ENCODE data around the gene DRD1. TPM values are rescaled to one million over a fixed set of nuclear protein-coding genes. Genes with fewer than 3 reads are reported as not detected.
"Not testable (repeated sequence)": the region's sequence is repeated elsewhere in the genome, so short reads cannot be mapped to it uniquely, and the experiment has no call there.

DRD1 gene
- total RNA-seq, 1 donor from 2014 or later, result 0.81 TPM

- DNase-seq (ENCODE audit: low spot score), result no peak
Observed at GRCh38 chr5:175467983-175468690, 24.2 kb upstream of the DRD1 start.

DNA sequence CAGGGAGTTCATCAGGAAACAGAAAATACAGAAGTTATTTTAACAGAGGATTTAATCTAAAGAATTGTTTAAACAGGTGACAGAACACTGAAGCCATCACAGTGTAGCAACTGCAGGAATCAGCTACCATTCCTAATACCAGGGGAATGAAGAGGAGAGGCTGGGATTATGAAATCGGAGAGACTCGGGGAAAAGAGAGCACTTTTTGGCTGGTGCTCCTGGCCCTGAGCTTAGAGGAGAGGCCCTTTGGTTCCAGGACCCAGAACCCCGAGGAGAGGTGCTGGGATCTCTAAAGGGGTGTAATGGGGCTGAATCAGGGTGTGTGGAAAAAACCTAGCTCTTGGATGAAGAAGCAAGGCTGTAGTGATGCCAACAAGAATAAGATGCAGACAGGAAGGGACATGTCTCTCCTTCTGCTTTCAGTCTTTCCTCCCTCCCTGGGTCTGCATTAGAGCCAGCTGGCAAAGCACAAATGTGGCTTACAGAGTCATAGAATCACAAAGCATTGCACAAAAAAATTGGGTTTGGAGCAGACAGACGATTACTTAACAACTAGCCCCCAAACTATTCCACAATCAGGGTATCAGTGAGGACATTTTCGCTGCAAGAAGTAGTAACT is 22.8 kb upstream of the DRD1 start:
- no peak for DNase-seq (ENCODE audit: low spot score)

DNA sequence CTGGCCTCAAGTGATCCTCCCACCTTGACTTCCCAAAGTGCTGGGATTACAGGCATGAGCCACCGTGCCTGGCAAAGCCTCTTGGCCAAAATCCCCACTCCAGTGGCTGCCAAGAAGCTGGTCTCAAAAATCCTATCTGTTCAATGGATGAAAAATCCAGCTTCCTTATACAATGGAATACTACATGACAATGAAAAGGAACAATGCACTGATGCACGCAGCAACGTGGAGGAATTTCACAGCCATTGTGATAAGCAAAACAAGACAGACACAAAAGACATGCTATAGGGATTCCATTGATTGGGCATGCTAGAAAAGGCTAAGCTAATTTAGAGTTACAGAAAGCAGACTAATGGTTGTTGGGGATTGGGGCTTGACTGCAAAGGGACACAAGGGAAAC is 21.3 kb upstream of the DRD1 start:
- no peak for DNase-seq (ENCODE audit: low spot score)

DNA sequence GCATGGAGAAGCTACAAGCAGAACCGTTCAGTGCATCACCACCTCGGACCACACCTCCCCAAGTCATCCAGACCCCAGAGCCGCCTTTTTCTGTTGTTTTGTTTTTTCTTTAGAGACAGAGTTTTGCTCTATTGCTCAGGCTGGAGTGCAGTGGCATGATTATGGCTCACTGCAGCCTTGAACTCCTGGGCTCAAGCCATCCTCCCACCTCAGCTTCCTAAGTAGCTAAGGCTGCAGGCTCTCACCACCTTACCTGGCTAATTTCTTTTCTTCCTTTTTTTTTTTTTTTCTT is 20.9 kb upstream of the DRD1 start:
- DNase-seq (ENCODE audit: low spot score), result no peak

DNA sequence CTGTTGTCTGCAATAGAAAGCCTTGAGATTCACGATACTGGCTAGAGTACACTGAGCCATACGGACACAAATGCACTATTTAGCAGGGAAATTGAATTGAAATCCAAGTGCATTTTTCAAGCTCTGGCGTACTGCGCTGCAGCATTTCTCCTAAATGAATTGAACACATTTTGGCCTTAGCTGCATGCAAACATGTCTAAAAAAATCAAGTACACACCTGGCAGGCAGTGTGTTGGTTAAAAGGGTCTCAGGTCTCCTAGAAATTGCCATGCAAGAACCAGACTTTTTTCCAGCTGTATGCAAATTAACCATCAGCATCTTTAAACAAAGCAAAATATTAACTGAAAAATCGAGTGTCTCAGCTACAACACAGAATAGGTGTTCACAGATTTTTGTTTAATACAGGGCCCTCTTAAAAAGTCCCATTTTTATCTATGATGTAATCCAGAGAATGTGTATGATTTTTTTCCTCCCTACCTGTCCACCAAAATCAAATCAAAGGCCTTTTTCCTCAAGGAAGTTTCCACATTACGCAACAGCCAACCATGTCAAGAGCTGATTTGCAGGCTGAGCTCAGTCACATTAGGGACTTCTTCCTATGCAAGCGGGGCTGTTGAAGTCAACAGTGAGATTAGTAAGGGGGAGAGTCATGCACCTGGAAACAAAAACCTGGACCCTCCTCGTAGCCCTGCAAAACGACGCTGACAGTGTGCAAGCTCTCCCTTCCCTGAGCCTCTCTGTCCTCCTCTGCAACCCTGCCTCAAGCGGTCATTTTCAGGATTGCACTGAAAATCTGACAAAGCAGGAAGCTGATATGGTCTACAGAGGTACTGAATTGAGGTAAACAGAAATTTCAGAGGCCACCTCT is 20.3 kb upstream of the DRD1 start:
- DNase-seq (ENCODE audit: low spot score), result peak; percentile 51

DNA sequence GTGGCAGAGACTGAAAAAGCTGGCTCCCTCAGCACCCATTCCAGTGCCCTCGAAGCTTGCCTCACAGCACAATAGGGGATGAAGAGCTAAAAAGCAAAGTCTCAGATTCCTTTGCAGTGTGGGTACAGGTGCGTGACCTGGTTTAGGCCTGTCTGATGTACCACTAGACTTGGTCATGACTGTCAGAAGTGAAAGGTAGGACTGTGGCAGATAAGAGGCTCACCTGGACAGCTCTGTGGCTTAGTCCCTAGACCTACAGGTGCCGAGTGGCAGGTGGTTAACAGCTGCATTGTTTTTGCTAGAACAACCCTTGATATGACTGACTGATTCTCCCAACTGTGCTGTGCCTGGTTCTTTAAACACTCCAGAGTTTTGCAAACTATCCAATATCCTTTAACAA is 19.7 kb upstream of the DRD1 start:
- no peak for DNase-seq (ENCODE audit: low spot score)

- no peak for DNase-seq (ENCODE audit: low spot score)
Observed at GRCh38 chr5:175461370-175461769, 17.4 kb upstream of the DRD1 start.

DNA sequence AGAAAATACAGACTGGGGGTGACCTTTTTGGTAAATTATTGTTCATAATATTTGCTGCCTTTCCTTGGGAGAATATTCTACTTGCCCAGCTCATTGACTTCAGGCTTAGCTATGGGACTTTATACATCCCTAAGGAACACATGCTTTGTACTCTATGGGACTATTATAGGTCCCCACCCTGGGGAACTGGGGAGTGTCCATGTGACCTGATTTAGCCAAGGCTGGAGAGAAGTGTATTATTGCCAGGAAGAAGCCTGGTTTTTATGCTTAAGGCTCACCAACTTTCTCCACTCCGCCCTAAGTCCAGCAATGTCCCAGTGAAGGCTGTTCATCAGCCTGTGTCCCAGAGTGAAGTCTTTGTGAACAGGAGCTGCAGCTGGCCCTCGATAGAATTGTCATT is 16.6 kb upstream of the DRD1 start:
- no peak for DNase-seq (ENCODE audit: low spot score)

GRCh38 chr5:175460126-175460525 is 16.1 kb upstream of the DRD1 start:
- DNase-seq (ENCODE audit: low spot score), result no peak

- no peak for DNase-seq (ENCODE audit: low spot score)
Observed at GRCh38 chr5:175457466-175457865, 13.5 kb upstream of the DRD1 start.

DNA sequence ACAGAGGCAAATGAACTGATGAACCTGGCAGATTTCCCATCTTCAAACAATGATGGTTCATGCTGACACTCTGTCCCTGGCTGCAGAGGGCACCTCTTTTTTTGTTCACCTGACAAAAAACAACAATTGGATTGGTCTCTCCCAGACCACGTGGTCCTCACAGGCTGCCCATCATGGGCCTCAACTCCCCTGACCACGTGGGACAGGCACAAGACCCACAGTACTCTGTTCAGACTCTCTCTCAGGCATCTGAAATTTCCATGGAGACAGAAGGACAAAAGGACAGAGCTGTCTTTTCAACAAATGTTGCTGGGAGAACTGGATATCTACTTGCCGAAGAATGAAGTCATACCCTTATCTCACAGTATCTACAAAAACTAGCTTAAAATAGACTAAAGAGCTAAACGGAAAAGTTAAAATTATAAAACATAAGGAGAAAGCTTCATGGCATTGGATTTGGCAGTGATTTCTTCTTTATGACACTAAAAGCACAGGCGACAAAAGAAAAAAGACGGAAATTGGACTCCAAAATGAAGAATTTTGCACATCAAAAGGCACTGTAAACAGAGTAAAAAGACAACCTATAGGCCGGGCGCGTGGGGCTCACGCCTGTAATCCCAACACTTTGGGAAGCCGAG is 12.2 kb upstream of the DRD1 start:
- no peak for DNase-seq (ENCODE audit: low spot score)

- DNase-seq (ENCODE audit: low spot score), result not testable (repeated sequence)
Observed at GRCh38 chr5:175454338-175454737, 10.4 kb upstream of the DRD1 start.

- DNase-seq (ENCODE audit: low spot score), result no peak
Observed at GRCh38 chr5:175452166-175452565, 8.2 kb upstream of the DRD1 start.

GRCh38 chr5:175448276-175448675 is 4.3 kb upstream of the DRD1 start:
- DNase-seq (ENCODE audit: low spot score), result no peak

DNA sequence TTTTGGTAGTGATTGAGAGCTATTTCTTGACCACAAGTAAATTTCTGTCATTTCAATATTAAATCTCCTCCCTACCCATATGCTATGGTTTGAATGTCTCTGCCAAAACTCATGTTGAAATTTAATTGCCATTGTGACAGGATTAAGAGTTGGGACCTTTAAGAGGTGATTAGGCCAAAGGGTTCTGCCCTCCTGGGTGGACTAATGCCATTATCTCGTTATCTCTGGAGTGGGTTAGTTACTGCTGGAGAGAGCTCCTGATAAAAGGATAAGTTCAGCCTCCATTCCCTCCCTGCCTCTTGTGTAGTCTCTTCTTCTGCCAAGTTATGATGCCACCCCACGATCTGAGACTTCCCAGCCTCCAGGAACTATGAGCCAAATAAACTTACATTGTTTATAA is 3.6 kb upstream of the DRD1 start:
- no peak for DNase-seq (ENCODE audit: low spot score)

DNA sequence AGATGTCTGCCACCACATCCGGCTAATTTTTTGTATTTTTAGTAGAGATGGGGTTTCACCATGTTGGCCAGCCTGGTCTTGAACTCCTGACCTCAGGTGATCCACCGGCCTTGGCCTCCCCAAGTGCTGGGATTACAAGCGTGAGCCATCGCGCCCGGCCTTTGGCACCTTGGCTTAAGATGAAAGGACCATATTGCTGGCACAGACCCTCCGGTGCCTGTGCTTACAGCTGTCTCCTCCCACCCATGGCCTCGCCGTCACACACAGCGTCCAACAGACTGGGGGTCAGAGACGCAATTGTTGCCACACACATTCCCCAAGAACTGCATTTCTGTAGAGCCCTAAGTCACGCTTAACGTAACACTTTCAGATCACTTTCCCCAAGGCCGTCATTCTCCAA is 2.4 kb upstream of the DRD1 start:
- DNase-seq (ENCODE audit: low spot score), result not testable (repeated sequence)

DNA sequence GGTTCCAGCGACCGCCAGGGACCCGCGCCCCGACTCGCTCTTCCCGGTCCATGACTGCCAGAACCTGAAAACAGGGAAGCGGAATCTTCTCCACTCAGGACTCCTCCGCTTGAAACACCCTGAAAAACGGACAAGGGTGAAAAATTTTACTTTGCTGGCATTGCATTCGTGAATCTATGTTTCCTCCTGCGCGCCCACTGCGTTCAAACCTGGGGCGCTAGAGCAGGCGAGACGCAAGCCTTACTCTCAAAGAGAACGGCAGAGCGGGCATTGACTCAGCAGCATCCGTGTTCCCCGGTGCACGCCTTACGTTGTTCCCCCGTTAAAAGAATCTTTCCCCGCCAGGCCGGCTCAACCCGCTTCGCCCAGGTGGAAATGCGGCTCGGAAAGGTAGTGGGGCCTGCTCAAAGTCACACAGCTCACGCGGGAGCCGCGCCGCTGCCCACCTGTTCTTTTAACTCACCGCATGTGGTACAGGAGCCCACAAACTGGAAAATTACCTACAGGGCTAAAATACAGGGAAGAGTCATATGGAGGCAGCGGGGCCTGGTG is 999 bp upstream of the DRD1 start:
- no peak for DNase-seq (ENCODE audit: low spot score)

GRCh38 chr5:175443514-175444059 is 395 bp downstream of the DRD1 start:
- DNase-seq (ENCODE audit: low spot score), result no peak

GRCh38 chr5:175438234-175438857 is 5.6 kb downstream of the DRD1 start:
- DNase-seq (ENCODE audit: low spot score), result no peak

- no peak for DNase-seq (ENCODE audit: low spot score)
Observed at GRCh38 chr5:175436359-175436758, 7.6 kb downstream of the DRD1 start.

DNA sequence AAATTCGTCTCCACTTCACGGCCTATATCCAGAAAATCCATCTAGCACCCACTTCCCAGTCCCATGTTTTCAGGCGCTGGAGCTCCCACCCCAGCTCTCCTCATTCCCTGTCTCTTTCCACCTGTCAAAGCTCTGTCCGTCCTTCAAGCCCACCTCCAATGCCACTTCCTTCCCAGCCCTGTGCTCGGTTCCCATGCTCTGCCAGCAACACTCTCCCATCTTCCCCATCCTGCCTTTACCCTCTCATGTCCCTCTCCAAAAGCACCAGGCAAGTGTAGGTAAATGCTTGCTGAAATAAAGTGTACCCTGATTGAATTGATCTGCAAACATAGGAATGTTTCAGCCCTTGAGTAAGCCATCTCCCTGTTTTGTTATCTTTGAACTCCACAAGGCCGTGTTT is 9.2 kb downstream of the DRD1 start:
- DNase-seq (ENCODE audit: low spot score), result no peak

Measured in mucosa of gallbladder (tissue), 1 donor.